HUES6 (cell line): ENCODE results near the gene R3HDM4.
"Not testable (repeated sequence)": the region's sequence is repeated elsewhere in the genome, so short reads cannot be mapped to it uniquely, and the experiment has no call there.

Source experiments
- H3K27ac ChIP-seq: 2 replicates; pipeline ENCODE4 v1.7.0; 2013; ENCODE audit warnings: low read depth, mild to moderate bottlenecking, low read length, inconsistent platforms
- H3K27me3 ChIP-seq: 2 replicates; pipeline ENCODE4 v1.6.1; 2013; ENCODE audit warnings: low read length; ENCODE audit not compliant: control insufficient read depth, insufficient read depth
- H3K36me3 ChIP-seq: 2 replicates; pipeline ENCODE4 v1.6.1; 2013; ENCODE audit warnings: low read length; ENCODE audit not compliant: control insufficient read depth, insufficient read depth
- H3K4me1 ChIP-seq: 2 replicates; pipeline ENCODE4 v1.6.1; 2013; ENCODE audit warnings: low read length; ENCODE audit not compliant: control insufficient read depth, insufficient read depth
- H3K4me3 ChIP-seq: 2 replicates; pipeline ENCODE4 v1.5.1; 2013; ENCODE audit warnings: low read depth, low read length
- H3K9ac ChIP-seq: one replicate; pipeline ENCODE4 v1.6.1; 2013; ENCODE audit warnings: mild to moderate bottlenecking, low read length
- H3K9me3 ChIP-seq: 2 replicates; pipeline ENCODE4 v1.6.1; 2013; ENCODE audit warnings: low read depth, low read length; ENCODE audit not compliant: control insufficient read depth, insufficient read depth

R3HDM4 gene

DNA sequence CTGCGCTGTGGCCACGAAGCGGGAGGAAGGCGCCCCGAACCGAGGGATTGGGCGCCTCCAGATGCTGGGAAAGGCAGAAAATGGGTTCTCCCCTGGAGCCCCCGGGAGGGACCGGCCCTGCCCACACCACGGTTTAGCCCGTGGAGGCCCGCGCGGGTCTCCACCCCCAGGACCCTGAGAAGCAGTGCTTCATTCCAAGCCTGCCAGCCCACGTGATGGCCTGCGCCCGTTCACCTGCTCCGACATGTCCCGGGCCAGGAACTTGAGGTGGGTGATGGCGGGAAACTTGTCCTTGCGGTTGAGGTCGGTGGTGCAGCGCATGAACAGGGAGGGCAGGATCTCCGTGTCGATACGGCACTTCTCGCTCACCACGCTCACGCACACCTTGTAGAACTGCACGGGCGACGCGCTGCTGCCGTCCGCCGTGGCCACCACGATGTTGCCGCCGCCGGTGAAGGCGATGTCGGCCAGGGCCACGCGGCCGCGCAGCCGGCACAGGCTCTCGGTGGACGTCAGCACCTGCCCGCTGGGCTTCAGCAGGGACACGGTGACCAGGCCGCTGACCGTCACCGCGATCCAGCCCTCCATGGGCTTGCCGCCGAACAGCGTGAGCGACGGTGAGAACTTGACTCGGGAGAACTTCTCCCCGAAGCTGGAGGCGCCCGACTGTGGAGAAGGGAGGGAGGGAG is 27.3 kb downstream of the R3HDM4 start:
- no peaks in the 10 kb centered on the region for H3K4me1 ChIP-seq
- no peak overlapping the region for H3K4me3 ChIP-seq
- H3K27ac ChIP-seq: no peak overlapping the region
- H3K36me3 ChIP-seq: peaks cover 85% of the 10 kb centered on the region
- H3K27me3 ChIP-seq: no peaks in the 10 kb centered on the region
- no peak overlapping the region for H3K9ac ChIP-seq
- H3K9me3 ChIP-seq: no peaks in the 10 kb centered on the region

- H3K36me3 ChIP-seq: peaks cover 78% of the 10 kb centered on the region
- H3K9ac ChIP-seq: no peak overlapping the region
- H3K9me3 ChIP-seq: no peaks in the 10 kb centered on the region
- H3K4me1 ChIP-seq: no peaks in the 10 kb centered on the region
- H3K27ac ChIP-seq: no peak overlapping the region
- H3K27me3 ChIP-seq: no peaks in the 10 kb centered on the region
- no peak overlapping the region for H3K4me3 ChIP-seq
Measured at GRCh38 chr19:884420-885211, 28.4 kb downstream of the R3HDM4 start.

GRCh38 chr19:883661-884211 is 29.3 kb downstream of the R3HDM4 start:
- H3K27ac ChIP-seq: no peak overlapping the region
- H3K9ac ChIP-seq: no peak overlapping the region
- H3K9me3 ChIP-seq: no peaks in the 10 kb centered on the region
- no peak overlapping the region for H3K4me3 ChIP-seq
- peaks cover 76% of the 10 kb centered on the region for H3K36me3 ChIP-seq
- no peaks in the 10 kb centered on the region for H3K4me1 ChIP-seq
- H3K27me3 ChIP-seq: no peaks in the 10 kb centered on the region

DNA sequence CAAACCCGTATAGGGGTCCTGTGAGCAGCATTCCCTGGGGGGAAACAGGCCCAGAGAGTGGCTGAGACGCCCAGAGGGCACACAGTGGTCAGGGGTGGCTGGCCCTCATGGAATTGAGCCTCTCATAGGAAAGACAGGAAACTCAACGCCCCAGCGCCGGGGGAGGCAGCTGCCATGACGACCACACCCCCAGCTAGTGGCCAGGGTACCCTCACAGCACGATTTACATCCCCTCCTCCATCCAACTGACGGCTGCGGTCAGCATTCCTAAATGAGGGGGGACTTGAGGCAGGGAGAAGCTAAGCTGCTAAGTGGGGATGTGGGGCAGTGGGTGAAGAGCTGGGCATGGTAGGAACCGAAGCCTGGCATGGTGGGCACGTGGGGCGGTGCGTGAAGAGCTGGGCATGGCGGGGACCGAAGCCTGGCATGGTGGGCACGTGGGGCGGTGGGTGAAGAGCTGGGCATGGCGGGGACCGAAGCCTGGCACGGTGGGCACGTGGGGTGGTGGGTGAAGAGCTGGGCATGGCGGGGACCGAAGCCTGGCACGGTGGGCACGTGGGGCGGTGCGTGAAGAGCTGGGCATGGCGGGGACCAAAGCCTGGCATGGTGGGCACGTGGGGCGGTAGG is 30.0 kb downstream of the R3HDM4 start:
- H3K9me3 ChIP-seq: no peaks in the 10 kb centered on the region
- H3K9ac ChIP-seq: no peak overlapping the region
- H3K4me1 ChIP-seq: no peaks in the 10 kb centered on the region
- H3K27me3 ChIP-seq: no peaks in the 10 kb centered on the region
- no peak overlapping the region for H3K4me3 ChIP-seq
- peaks cover 72% of the 10 kb centered on the region for H3K36me3 ChIP-seq
- no peak overlapping the region for H3K27ac ChIP-seq

GRCh38 chr19:881385-882071 is 31.5 kb downstream of the R3HDM4 start:
- Histone ChIP-seq H3K27ac (no peak overlapping the region), H3K9me3 (no peaks in the 10 kb centered on the region), H3K9ac (no peak overlapping the region), H3K4me3 (no peak overlapping the region), H3K4me1 (no peaks in the 10 kb centered on the region), H3K36me3 (peaks cover 68% of the 10 kb centered on the region), H3K27me3 (no peaks in the 10 kb centered on the region)

DNA sequence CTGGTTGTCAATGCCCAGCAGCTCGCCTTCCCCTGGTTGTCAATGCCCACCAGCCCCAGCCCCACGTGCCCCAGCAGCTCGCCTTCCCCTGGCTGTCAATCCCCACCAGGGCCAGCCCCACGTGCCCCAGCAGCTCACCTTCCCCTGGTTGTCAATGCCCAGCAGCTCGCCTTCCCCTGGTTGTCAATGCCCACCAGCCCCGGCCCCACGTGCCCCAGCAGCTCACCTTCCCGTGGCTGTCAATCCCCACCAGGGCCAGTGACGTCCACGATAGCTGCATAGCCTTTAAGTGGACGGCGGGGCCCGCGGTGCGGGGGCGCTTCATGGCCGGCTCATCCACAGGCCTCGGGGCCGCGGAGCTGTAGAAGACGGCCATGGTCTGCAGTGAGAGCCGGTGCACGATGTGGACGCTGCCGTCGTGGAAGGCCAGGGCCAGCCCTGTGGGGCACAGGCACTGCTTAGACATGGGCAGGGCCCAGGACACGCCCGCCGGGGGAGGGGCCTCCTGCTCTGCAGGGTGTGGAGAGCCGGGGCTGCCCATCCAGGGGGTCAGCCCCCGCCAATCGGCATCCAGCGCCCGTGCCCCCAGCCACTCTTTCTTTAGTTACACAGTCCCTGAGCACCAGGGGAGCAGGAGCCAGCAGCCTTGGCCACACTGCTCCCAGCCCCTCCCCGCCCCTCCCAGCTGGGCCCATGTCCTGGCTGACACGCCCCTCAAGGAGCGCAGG is 33.1 kb downstream of the R3HDM4 start:
- Histone ChIP-seq H3K9me3 (no peaks in the 10 kb centered on the region), H3K4me3 (no peak overlapping the region), H3K9ac (no peak overlapping the region), H3K36me3 (peaks cover 63% of the 10 kb centered on the region), H3K27ac (no peak overlapping the region), H3K4me1 (no peaks in the 10 kb centered on the region), H3K27me3 (no peaks in the 10 kb centered on the region)

DNA sequence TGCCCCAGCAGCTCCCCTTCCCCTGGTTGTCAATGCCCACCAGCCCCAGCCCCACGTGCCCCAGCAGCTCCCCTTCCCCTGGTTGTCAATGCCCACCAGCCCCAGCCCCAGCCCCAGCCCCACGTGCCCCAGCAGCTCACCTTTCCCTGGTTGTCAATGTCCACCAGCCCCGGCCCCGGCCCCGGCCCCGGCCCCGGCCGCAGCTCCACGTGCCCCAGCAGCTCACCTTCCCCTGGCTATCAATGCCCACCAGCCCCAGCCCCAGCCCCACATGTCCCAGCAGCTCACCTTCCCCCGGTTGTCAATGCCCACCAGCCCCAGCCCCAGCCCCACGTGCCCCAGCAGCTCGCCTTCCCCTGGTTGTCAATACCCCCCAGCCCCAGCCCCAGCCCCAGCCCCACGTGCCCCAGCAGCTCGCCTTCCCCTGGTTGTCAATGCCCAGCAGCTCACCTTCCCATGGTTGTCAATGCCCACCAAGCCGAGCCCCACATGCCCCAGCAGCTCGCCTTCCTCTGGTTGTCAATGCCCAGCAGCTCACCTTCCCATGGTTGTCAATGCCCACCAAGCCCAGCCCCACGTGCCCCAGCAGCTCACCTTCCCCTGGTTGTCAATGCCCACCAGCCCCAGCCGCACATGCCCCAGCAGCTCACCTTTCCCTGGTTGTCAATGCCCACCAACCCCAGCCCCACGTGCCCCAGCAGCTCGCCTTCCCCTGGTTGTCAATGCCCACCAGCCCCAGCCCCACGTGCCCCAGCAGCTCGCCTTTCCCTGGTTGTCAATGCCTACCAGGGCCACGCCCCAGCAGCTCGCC is 34.1 kb downstream of the R3HDM4 start:
- H3K9ac ChIP-seq, H3K27me3 ChIP-seq, H3K4me1 ChIP-seq, H3K9me3 ChIP-seq, H3K27ac ChIP-seq, H3K4me3 ChIP-seq: not testable (repeated sequence)
- H3K36me3 ChIP-seq: peaks cover 61% of the 10 kb centered on the region

- H3K9me3 ChIP-seq, H3K9ac ChIP-seq, H3K4me1 ChIP-seq, H3K27me3 ChIP-seq, H3K27ac ChIP-seq, H3K4me3 ChIP-seq: not testable (repeated sequence)
- H3K36me3 ChIP-seq: peaks cover 59% of the 10 kb centered on the region
Measured at GRCh38 chr19:877992-878660, 34.9 kb downstream of the R3HDM4 start.

DNA sequence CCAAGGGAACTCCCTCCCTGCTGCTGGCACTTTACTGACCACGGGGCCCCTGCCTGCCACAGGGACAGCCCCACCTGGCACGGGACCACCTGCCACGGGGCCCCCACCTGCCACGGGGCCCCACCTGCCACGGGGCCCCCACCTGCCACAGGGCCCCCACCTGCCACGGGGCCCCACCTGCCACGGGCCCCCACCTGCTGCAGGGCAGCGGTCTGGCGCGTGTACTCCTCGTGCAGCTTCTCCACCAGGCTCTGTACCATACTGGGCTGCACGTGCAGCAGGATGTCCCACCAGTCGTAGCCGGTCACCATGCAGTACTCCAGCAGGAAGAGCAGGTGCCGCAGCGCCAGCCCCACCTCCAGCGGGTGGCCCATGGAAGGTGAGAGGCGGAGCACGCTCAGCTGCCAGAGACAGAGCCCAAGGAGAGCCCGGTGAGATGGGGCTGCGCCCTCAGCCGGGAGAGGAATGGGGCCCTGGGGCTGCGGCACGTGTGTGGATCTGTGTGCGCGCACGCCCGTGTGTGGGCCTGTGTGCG is 36.2 kb downstream of the R3HDM4 start:
- peaks cover 9% of the 10 kb centered on the region; the same call in 1 of the 2 replicates for H3K4me1 ChIP-seq
- no peak overlapping the region for H3K9ac ChIP-seq
- H3K9me3 ChIP-seq: no peaks in the 10 kb centered on the region
- no peaks in the 10 kb centered on the region for H3K27me3 ChIP-seq
- no peak overlapping the region for H3K27ac ChIP-seq
- peaks cover 47% of the 10 kb centered on the region for H3K36me3 ChIP-seq
- no peak overlapping the region for H3K4me3 ChIP-seq
